AG10803 (cell line): ENCODE measurements around the gene GDF3.

Experiments used
- DNase-seq: peaks from one replicate; pipeline ENCODE4 v3.0.0; 2010; ENCODE audit warnings: low read depth
- H3K4me3 ChIP-seq: 2 replicates; pipeline ENCODE4 v1.5.1; 2011; ENCODE audit warnings: mild to moderate bottlenecking, low read length, control low read depth
- TF ChIP-seq, protein P1 (sequence below): conservative IDR thresholded peaks from 2 replicates; pipeline ENCODE4 v1.5.1; 2011; ENCODE audit warnings: mild to moderate bottlenecking, low read length, control low read depth, inconsistent platforms

Gene GDF3

GRCh38 chr12:7666595-7666994, 29.0 kb downstream of the GDF3 start:
- TF ChIP-seq, protein P1, sequence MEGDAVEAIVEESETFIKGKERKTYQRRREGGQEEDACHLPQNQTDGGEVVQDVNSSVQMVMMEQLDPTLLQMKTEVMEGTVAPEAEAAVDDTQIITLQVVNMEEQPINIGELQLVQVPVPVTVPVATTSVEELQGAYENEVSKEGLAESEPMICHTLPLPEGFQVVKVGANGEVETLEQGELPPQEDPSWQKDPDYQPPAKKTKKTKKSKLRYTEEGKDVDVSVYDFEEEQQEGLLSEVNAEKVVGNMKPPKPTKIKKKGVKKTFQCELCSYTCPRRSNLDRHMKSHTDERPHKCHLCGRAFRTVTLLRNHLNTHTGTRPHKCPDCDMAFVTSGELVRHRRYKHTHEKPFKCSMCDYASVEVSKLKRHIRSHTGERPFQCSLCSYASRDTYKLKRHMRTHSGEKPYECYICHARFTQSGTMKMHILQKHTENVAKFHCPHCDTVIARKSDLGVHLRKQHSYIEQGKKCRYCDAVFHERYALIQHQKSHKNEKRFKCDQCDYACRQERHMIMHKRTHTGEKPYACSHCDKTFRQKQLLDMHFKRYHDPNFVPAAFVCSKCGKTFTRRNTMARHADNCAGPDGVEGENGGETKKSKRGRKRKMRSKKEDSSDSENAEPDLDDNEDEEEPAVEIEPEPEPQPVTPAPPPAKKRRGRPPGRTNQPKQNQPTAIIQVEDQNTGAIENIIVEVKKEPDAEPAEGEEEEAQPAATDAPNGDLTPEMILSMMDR: no peak
- H3K4me3 ChIP-seq: no peak overlapping the region
- DNase-seq: no peak

GRCh38 chr12:7661741-7662140, 33.8 kb downstream of the GDF3 start:
- H3K4me3 ChIP-seq: no peak overlapping the region
- TF ChIP-seq, protein P1: no peak
- DNase-seq: no peak

DNA sequence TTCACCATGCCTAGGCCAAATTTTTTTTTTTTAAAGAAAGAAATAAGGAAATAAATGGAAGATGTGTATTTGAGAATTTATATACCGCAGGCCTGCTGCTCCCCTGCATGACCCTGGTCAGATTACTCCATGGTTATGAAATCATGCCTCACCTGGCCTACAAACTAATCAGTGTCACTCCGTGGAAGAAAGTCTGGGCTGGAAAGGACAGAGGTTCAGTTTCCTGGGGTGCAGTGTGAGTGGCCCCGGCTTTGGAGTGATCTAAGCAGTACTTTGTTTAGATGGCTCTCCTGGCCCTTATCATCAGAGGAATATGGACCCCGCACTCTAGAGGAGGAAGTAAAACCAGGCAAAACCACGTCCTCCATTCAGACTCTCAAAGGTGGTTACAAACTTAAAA, 39.5 kb downstream of the GDF3 start:
- TF ChIP-seq, protein P1: no peak
- no peak overlapping the region for H3K4me3 ChIP-seq
- no peak for DNase-seq

GRCh38 chr12:7650091-7650490, 45.5 kb downstream of the GDF3 start:
- no peak for DNase-seq
- TF ChIP-seq, protein P1: no peak
- H3K4me3 ChIP-seq: no peak overlapping the region

GRCh38 chr12:7647071-7647470, 48.5 kb downstream of the GDF3 start:
- TF ChIP-seq, protein P1: no peak
- no peak for DNase-seq

GRCh38 chr12:7646178-7646475, 49.4 kb downstream of the GDF3 start:
- TF ChIP-seq, protein P1: no peak
- no peak overlapping the region for H3K4me3 ChIP-seq
- no peak for DNase-seq

More at GRCh38 chr12:7647071-7647470, 48.5 kb downstream of the GDF3 start:
- no peak overlapping the region for H3K4me3 ChIP-seq

DNA sequence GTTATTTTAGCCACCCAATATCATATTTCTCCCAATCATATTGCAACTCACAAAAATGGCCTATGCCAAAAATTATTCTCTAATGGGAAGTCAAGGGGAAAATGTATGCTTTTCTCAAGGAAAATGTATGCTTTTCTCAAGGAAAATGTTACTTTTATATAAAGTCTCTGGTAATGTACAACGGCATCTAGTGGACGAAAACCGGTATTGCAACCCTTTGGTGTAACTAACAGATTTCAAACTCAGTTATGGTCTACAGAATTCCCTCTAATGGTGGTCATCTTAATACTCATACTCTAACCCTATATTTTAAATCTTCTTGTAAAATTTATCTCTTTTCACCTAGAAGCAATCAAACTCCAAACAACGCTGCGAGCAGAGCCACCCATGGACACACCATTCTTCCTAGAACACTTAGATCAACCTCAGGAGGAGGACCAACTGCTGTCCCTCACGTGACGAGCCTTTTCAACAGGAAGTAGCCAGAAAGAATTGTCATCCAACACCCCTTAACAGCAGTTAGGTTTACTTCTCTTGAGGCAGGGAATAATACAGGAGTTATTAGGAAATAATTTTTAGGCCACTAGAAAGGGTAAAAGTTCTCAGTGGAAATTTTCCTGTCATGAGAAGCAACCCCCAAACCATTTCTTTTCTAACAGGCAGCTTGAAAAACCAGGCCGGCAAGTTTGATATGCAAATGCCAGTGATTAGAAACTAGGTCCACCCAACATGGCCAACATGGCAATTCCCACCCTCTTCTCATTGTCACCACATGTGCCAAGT, 50.0 kb downstream of the GDF3 start:
- H3K4me3 ChIP-seq: no peak overlapping the region
- DNase-seq: peak; percentile 29
- TF ChIP-seq, protein P1: peak; percentile 93
